NCI-H187 treated with DMSO at 0.1 percent for 48 hours (cell line): ENCODE results near the gene PAF1.

Experiments
- DNase-seq: peaks from one replicate; lab custom pipeline; 2025; lab: John Stamatoyannopoulos, UW

Gene PAF1

DNA sequence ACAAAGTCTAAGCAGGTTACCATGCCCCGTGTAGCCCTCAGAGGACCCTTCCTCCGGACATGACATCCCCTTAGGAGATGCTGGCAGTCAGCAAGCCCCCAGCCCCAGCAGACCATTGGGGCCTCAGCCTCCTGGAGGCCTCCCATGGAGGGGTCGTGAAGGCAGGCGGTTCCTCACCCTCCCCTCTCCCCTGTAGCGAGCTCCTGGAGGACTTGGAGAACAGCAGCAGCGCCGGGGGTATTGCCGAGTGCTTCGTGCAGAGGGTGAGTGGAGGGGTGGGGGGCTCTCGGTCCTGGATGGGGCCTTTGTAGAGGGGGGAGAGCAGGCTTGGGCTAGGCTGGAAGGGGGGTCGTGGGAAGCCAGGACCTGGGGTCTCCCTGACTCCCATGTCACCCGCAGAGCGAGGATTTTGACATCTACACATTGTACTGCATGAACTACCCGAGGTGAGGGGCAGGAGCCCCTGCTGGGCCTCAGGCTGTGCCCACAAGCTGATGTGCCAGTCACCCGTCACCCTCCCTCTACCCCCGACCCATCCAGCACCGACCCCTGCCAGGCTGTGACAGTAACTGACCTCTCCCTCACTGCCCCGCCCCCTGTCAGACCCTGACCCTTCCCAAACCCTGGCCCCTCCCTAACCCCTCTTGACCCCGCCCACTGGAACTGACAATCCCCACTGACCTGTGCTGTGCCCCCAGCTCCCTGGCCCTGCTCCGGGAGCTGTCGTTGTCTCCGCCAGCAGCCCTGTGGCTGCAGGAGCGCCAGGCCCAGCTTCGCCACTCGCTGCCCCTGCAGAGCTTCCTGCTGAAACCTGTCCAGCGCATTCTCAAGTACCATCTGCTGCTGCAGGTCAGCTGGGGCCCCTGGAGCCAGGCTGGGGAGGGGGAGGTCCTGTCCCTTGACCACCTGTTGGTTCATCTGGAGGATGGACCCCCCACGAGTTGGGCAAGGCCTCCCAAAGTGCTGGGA, 25.5 kb upstream of the PAF1 start:
- DNase-seq = no peak

DNA sequence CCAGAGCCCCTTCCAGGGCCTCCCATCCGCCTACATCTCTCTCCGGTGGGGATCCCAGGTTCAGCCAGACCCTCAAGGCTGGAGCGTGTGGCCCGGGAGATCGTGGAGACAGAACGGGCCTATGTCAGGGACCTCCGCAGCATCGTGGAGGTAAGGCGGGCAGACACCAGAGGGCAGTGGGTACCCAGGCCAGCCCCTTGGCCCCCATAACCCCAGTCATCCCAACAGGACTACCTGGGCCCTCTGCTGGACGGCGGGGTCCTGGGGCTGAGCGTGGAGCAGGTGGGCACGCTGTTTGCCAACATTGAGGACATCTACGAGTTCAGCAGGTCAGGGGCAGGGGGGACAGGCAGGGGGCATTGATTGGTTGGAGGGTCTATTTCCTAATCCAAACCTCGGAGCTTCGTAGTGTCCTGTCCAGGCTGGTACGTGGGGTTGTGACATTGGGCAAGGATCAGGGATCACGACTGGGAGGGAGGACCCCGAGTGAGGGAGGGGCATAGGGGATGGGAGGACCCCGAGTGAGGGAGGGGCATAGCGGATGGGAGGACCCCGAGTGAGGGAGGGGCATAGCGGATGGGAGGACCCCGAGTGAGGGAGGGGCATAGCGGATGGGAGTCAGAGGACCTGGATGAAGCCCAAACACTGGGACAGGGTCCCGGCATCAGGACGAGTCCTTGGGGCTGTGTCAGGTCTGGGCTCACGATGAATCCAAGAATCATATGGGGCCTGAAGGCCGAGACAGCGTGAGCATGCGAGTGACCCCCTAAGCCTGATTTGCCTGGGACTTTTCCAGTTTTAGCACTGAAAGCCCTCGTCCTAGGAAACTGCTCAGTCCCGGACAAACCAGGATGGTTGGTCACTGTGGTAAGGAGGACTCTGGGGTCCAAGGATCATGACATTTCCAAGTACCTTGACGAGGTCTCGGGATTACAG, 24.5 kb upstream of the PAF1 start:
- no peak for DNase-seq

DNA sequence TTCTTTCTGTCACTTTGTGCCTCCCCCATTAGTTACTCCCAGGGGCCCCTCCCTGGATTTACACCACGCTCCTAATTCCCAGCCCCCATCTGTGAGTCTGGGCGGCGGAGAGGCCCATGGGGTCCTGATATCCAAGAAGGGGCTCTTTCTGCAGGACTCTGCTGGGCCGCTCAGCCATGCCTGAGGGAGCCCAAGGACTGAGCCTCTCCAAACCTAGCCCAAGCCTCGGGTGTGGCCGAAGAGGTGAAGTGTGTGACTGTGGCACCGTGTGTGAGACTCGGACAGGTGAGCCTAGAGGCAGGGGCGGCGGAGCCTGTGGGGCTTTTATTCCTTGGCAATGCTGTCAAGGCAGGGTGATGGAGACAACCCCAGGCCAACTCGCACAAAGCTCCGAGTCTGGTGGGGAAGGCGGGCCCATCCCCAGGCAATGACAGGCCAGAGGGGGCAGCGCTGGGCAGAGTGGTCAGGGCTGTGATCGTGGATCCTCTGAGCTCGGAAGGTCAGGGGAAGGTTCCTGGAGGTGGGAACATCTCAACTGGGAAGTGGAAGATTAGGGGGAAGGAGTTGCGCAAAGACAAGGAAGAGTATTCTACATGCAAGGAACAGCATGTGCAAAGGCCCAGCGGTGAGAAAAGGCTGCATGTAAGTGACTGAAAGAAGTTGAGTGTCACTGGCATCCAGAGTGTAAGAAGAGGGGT, 23.2 kb upstream of the PAF1 start:
- DNase-seq = no peak

DNA sequence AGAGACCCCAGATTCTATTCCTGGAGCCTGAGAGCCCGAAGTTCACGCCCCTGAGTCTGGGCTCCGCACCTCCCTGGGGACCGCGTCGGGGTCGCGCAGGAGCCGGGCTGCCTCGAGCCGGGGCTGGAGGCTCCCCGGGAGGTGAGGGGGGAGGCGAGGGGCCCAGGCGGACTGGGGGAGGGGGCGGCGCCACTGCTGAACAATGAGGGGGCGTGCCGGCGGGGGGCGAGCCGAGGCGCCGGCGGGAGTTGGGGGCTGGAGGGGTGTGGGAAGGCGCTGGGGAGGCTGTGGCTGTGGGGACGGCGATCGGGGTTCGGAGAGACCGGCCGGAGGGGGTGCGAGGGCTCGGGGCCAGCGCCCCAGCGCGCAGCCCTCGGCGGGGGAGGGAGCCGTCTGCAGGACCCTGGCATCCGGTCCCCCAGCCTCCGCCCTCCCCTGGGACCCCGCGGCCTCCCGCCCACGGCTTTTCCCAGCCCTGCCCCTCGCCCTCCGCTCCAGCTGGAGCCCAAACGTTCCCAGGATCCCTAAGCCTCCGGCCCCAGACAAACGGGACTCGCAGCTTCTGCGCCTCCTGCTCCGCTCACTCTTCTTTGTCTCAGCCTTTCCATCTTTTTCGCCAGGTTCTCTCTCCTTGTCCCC, 22.5 kb upstream of the PAF1 start:
- DNase-seq = no peak

DNA sequence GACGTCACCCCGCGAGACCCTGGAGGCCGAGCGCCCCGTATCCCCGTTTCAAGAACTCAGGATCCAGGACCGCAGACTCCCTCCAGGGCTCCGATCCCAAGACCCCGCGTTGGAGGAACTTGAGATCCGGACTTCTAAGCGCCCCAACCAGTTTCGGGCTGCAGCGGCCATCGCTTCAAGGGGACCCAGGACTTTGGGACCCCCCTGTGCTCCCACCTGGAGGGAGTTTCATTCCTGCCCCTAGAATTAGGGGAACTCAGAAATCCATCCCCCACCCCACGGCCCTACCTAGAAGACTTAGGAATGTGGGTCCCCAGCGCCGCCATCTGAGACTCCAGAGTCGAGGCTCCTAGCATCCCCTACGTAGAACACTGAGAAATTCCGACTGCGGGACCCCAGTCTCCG, 22.0 kb upstream of the PAF1 start:
- no peak for DNase-seq

DNA sequence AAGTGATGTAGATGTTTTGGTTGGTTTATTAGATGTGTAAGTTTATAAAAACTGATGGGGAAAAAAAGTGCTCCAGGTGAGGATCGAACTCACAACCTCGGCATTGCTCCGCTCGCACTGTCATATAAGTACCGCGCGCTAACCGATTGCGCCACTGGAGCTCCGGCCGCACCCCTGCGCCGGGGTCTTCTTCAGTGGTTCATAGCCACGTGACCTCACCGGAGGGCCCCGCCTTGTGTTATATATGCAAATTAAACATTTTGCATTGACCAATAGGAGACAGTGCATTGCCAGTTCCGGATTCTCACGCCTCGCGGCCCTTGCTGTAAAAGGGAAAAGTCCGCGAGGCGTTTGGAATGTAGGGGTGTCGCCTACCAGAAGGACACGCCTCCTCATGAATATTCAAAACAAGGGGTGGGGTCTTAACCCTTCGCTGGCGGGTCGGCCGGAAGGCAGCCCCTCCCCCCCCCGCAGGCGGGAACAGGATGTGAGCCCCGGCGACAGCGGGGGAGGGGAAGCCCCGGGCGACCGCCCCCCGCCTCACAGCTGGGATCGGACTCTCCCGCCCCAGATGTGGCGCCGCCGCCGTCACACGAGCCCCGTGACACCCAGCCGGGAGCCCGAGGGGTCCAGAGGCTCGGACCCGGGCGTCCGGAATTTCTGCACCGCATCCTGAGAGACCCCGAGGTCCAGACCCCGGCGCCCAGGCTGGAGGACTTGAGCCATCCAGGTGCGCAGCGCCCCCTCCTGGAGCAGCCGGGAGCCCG, 21.4 kb upstream of the PAF1 start, which contains the start of gene PLEKHG2:
PLEKHG2 (plus strand) TSS at position 570 of the 767 bp plus-strand sequence. CDS start 1,418 bp downstream, outside the sequence.
- DNase-seq = peak; percentile 90

DNA sequence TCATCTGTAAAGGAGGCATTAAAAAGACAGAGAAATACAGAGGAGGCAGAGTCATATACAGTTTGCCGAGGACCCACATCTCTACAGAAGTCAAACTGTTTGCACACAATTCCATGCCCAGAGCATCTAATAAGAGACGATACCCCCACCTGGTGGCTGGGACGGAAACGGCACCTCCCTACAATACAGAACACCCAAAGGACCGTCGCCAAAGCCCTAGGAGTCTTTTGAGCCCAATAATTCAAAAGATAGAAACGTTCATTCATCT, 20.9 kb upstream of the PAF1 start:
- peak; percentile 76 for DNase-seq

DNA sequence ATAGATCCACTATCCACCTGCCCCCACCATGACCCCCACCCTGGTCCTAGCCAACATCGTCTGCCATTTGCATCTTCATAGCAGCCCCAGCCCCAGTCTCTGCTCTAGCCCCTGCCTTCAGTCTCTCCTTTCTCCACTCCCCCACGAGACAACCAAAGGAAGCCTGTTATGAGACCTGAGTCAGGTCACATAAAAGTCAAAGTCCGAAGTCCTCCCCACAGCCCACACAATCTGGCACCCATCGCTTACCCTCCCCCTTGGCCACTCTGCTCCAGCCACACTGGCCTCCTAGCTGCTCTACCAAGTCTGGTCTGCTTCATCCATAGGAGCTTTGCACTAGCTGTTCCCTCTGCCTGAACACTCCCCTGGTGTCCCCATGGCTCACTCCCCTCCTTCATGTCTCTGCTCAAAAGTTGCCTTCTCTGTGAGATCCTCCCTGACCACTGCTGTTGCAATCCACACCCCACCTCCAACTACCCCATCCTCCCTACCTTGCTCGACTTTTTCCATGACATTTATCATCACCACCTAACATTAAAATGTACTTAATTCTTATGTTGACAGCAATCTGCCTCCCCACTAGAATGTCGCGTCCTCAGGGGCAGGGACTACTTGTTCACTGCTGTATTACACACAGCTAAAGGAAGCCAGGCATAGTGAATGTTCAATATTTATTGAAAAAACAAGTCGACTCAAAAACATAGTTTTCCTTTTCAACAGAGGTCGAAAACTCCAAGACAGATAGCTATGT, 20.4 kb upstream of the PAF1 start:
- DNase-seq = no peak

DNA sequence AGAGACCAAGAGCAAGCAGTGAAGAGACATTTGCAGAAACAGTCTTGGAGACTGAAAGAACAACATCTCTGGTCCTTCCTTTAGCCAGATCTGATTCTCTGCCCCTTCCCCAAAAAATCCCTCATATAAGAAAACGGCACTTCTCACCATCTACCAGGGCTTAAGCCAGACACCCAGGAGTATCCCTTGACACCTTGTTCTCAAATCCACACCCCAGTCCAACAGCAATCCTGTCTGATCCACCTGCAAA, 19.9 kb upstream of the PAF1 start:
- DNase-seq = no peak

DNA sequence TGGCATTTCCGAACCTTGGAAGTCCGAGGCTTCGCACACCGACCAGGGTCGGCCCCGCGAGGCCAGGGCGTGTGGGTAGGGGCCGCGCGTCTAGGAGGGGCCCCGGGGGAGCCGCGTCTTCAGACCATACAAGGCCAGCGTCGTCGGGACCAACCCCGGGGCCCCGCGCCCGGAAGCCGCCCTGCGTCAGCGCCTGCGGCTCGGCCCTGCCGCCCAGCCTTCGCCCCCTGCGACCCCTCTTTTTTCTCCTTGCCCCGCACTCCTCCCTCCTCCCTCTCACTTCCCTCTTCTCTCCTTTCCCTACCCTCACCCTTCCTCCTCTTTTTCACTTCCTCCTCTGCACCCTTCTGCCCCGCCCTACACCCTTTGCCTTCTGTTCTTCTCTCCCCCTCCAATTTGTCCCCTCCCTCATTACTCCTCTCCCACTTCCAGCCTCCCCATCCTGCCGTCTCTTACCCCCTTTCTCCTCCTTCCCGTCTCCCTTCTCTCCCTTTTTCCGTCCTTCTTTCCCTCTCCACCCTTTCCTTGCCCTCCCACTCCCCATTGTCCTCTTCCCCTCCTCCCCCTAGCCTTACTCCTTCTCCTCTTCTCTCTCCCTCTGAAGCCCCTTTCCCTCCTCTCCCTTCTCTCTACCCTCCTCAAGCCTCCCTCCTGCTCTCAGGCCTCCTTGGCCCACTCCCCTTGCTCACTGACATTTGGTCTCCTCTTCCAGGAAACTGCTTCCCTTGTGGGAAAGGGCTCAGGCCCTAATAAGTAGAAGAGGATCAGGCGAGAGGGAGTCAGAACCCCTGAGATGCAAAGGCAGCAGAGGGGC, 19.3 kb upstream of the PAF1 start:
- DNase-seq = no peak

DNA sequence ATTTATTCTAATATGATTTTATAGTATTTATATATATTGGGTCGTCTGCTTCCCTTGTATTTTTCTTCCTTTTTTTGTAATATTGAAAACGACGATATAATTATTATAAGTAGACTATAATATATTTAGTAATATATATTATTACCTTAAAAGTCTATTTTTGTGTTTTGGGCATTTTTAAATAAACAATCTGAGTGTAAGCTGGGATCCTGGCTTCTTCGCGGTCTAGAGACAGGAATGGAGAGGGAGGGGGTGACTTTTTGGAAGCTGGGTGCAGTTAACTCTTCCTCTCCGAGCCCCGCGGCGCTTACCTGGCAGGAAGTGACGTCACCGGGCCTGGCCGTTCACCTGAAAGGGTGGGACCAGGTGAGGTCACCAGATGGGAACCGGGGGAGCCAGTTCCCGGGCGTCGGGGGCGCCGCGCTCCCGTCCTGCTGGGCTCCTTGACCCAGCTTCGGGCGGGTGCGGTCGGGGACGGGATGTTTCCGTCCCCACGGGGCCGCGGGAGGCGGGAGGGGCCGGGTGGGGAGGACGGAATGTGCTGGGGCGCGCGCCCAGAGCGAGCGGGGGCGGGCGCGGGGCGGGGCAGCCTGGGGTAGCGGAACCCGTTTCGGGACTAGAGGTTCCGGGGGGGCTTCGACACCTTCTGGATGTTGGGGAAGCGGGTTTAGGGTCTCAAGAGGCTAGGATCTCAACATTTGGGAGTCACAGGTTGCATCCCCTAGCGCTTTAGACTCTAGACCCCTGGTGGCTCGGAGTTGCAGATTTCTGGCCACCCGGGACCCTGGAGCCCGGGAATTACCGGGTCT, 18.5 kb upstream of the PAF1 start:
- DNase-seq = peak; percentile 78

DNA sequence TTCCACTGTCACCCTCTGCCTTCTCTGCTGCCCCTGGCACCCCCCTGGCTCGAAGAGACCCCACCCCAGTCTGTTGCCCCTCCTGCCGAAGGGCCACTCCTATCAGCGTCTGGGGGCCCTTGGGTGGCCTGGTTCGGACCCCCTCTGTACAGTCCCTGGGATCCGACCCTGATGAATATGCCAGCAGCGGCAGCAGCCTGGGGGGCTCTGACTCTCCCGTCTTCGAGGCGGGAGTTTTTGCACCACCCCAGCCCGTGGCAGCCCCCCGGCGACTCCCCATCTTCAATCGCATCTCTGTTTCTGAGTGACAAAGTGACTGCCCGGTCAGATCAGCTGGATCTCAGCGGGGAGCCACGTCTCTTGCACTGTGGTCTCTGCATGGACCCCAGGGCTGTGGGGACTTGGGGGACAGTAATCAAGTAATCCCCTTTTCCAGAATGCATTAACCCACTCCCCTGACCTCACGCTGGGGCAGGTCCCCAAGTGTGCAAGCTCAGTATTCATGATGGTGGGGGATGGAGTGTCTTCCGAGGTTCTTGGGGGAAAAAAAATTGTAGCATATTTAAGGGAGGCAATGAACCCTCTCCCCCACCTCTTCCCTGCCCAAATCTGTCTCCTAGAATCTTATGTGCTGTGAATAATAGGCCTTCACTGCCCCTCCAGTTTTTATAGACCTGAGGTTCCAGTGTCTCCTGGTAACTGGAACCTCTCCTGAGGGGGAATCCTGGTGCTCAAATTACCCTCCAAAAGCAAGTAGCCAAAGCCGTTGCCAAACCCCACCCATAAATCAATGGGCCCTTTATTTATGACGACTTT, 17.7 kb upstream of the PAF1 start:
- DNase-seq = no peak

DNA sequence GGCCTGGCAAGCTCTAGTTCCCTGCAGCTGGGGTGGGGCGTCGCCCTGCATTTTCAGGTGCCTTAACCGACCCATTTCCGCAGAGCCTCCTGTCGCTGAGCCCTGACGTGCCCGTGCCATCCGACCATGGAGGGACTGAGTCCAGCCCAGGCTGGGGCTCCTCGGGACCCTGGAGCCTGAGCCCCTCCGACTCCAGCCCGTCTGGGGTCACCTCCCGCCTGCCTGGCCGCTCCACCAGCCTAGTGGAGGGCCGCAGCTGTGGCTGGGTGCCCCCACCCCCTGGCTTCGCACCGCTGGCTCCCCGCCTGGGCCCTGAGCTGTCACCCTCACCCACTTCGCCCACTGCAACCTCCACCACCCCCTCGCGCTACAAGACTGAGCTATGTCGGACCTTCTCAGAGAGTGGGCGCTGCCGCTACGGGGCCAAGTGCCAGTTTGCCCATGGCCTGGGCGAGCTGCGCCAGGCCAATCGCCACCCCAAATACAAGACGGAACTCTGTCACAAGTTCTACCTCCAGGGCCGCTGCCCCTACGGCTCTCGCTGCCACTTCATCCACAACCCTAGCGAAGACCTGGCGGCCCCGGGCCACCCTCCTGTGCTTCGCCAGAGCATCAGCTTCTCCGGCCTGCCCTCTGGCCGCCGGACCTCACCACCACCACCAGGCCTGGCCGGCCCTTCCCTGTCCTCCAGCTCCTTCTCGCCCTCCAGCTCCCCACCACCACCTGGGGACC, 16.9 kb upstream of the PAF1 start:
- DNase-seq = no peak

DNA sequence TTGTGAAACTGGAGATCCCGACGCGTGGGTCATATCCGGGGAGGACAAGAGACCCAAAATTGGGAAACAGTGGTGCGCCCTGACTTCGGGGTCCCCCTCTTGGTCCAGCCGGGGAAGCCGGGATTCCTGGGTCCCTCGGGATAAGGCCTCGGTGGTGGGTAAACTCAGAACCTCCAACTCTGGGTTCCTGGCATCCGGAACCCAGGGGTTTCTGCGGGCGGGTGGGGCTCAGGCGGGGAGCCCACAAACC, 16.4 kb upstream of the PAF1 start:
- no peak for DNase-seq

DNA sequence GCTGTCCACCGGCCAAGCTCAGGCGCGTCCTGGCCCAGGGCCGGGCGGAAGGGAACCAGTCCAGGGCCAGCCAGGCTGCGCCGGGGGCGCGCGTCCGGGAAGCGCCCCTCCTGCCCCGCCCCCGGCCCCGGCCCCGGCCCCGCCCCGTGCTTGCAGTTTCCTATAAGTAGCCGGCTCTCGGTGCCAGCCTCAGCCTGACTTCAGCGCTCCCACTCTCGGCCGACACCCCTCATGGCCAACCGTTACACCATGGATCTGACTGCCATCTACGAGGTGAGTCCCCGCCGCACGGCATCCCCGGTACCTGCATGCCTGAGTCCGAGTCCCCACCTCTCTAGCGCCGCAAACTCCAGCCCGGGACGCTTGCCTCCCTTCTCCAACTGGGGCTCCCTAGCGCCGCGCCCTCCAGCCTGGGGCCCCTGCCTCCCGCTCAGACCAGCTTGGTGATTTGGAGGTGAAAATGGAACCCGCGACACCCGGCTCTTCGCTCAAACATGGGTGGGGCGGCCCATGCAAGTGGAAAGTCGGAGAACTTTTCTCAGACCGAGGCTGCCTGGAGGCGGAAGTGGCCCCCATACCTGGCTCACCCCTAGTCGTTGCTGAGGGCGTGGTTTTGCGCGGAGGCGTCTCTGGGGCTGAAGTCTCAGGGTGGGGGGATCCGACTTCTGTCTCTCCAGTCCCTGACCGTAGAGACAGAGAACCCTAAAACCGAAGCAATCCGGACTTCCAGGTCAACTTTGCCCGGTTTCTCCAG, 15.9 kb upstream of the PAF1 start, which contains the start of gene ZFP36:
ZFP36 (plus strand) TSS at position 192 of the 754 bp plus-strand sequence; CDS start at position 250, 58 bp downstream.
- no peak for DNase-seq

DNA sequence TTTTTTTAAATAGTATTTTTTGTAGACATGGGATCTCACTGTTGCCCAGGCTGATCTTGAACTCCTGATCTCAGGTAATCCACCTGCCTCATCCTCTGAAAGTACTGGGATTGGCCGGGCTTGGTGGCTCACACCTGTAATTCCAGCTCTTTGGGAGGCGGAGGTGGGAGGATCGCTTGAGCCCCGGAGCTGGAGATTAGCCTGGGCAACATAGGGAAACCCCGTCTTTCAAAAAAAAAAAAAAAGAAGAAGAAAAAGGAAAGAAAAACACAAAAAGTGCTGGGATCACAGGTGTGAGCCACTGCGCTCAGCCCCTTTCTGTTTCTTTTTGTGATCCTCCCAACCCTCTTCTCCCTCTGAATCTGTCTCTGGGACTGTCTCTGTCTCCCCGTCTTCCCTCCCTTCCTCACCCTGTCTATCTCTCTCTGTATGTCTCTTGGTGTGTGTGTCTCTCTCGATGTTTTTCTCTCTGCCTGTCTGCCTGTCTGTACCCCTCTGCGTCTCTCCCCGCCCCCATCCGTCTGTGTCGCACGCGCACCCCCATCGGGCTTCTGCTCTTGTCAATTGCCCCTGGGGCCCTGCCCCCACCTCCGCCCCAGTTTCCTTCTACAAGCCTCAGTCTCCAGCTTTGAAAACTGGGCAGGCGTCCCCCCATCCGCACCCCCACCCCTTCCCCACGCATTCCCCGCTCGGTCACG, 15.2 kb upstream of the PAF1 start:
- DNase-seq = no peak
